ENCODE data around the gene RNF130. TPM values are rescaled to one million over a fixed set of nuclear protein-coding genes. Genes with fewer than 3 reads are reported as not detected.

Gene RNF130
- total and polyA plus RNA-seq, 2 of the 13 experiments (the other 11 are each of a cell fraction or from before 2014, with no cell fraction given) = 28.2 to 28.3 TPM

GRCh38 chr5:180077594-180078284 is 6.2 kb upstream of the RNF130 start:
- Histone ChIP-seq H2AFZ (ENCODE audit: low read length) (no peak overlapping the region), H3K4me2 (ENCODE audit: low read depth, low read length) (no peak overlapping the region), H3K9me3 (ENCODE audit: low read length) (no peaks in the 10 kb centered on the region), H3K4me3 (replicated peaks in 1 of 3; ENCODE audit: insufficient read depth in 1 of 3, low read depth in 2 of 3, low read length in 3 of 3) (no peak overlapping the region), H4K20me1 (ENCODE audit: insufficient read depth, low read length) (no peaks in the 10 kb centered on the region), H3K9ac (ENCODE audit: insufficient read depth, low read depth, low read length) (no peak overlapping the region), H3K27me3 (ENCODE audit: control insufficient read depth in 1 of 2, insufficient read depth in 2 of 2, low read length in 2 of 2) (peaks cover 3 to 35% of the 10 kb centered on the region in 2 experiments; a peak in 3 of 5 replicates), H3K27ac (ENCODE audit: extremely low read length, insufficient read depth, low read length) (no peak overlapping the region), H3K36me3 (replicated peaks in 1 of 2; ENCODE audit: control insufficient read depth in 1 of 2, insufficient read depth in 2 of 2, low read length in 2 of 2) (no peaks in the 10 kb centered on the region), H3K79me2 (ENCODE audit: insufficient read depth, low read length) (no peaks in the 10 kb centered on the region), H3K4me1 (ENCODE audit: insufficient read depth, low read length) (peaks cover 27% of the 10 kb centered on the region)
- no peak for ATAC-seq
- in situ Hi-C loops (cut with HindIII; ENCODE audit: extremely low pct_ligation_motif_present, low pct_unique_long_range_greater_than_20kb) (loop anchor here (25.0 kb wide), 1 partner anchor 315 kb away; no protein-coding TSS in a partner anchor), intact Hi-C loops (cut with micrococcal nuclease; ENCODE audit: unreplicated experiment) (no loop called here)
- CTCF ChIA-PET (ENCODE audit: low intra/inter-chr PET ratio, low total read pairs) = no interaction called here
- no TSS peak for BruUV-seq (replicated peaks)
- 23% methylated on average over 9 of the region's 9 CpGs for whole genome bisulfite sequencing (ENCODE audit: low lambda C conversion rate)
- no peak for FAIRE-seq
- DNase-seq (ENCODE audit: low spot score) = no peak
- POLR2A ChIA-PET = no interaction called here
- no peak for TF ChIP-seq ZNF549 (CRISPR knock-in tag; IDR thresholded peaks at IDR 0.05)
- no peak for TF ChIP-seq ZNF574 (CRISPR knock-in tag; IDR thresholded peaks at IDR 0.05)
- no peak for TF ChIP-seq ZNF609 (CRISPR knock-in tag; IDR thresholded peaks at IDR 0.05; ENCODE audit: borderline replicate concordance)
- no peak for TF ChIP-seq BRD4 (CRISPR knock-in tag; IDR thresholded peaks at IDR 0.05)
- no peak for TF ChIP-seq ZNF691 (CRISPR knock-in tag; IDR thresholded peaks at IDR 0.05; ENCODE audit: borderline replicate concordance, low read depth)
- no peak for TF ChIP-seq TBX2 (CRISPR knock-in tag; IDR thresholded peaks at IDR 0.05; ENCODE audit: borderline replicate concordance)
- TF ChIP-seq ZNF317 (CRISPR knock-in tag; IDR thresholded peaks at IDR 0.05) = no peak
- TF ChIP-seq ZSCAN22 (CRISPR knock-in tag; IDR thresholded peaks at IDR 0.05) = no peak
- TF ChIP-seq IRF1 (CRISPR knock-in tag; IDR thresholded peaks at IDR 0.05; ENCODE audit: low read depth) = no peak
- no peak for TF ChIP-seq PRDM4 (CRISPR knock-in tag; IDR thresholded peaks at IDR 0.05; ENCODE audit: borderline replicate concordance)
- no peak for TF ChIP-seq ZNF703 (CRISPR knock-in tag; IDR thresholded peaks at IDR 0.05; ENCODE audit: borderline replicate concordance)
